ENCODE measurements around the gene ASTN2.

GRCh38 chr9:116544896-116545295, 870.0 kb downstream of the ASTN2 start:
- TF ChIP-seq, protein P1, sequence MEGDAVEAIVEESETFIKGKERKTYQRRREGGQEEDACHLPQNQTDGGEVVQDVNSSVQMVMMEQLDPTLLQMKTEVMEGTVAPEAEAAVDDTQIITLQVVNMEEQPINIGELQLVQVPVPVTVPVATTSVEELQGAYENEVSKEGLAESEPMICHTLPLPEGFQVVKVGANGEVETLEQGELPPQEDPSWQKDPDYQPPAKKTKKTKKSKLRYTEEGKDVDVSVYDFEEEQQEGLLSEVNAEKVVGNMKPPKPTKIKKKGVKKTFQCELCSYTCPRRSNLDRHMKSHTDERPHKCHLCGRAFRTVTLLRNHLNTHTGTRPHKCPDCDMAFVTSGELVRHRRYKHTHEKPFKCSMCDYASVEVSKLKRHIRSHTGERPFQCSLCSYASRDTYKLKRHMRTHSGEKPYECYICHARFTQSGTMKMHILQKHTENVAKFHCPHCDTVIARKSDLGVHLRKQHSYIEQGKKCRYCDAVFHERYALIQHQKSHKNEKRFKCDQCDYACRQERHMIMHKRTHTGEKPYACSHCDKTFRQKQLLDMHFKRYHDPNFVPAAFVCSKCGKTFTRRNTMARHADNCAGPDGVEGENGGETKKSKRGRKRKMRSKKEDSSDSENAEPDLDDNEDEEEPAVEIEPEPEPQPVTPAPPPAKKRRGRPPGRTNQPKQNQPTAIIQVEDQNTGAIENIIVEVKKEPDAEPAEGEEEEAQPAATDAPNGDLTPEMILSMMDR (IDR thresholded peaks at IDR 0.05) = no peak
- no peak for TF ChIP-seq POLR2A (IDR thresholded peaks at IDR 0.05)
- TF ChIP-seq POLR2AphosphoS5 (IDR thresholded peaks at IDR 0.05) = no peak
- no peak for TF ChIP-seq EP300 (IDR thresholded peaks at IDR 0.05)

All from sigmoid colon (tissue), 4 donors.